ENCODE data around the gene DEDD2.
"Not testable (repeated sequence)": the region's sequence is repeated elsewhere in the genome, so short reads cannot be mapped to it uniquely, and the experiment has no call there.

DEDD2 gene, protein sequence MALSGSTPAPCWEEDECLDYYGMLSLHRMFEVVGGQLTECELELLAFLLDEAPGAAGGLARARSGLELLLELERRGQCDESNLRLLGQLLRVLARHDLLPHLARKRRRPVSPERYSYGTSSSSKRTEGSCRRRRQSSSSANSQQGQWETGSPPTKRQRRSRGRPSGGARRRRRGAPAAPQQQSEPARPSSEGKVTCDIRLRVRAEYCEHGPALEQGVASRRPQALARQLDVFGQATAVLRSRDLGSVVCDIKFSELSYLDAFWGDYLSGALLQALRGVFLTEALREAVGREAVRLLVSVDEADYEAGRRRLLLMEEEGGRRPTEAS

GRCh38 chr19:42217520-42218437, at the start of gene DEDD2:
Gene DEDD2, minus strand, starts transcription at chr19:42217677. Its CDS starts 670 bp downstream, at chr19:42217007.
- peak; percentile 100 for DNase-seq

DNA sequence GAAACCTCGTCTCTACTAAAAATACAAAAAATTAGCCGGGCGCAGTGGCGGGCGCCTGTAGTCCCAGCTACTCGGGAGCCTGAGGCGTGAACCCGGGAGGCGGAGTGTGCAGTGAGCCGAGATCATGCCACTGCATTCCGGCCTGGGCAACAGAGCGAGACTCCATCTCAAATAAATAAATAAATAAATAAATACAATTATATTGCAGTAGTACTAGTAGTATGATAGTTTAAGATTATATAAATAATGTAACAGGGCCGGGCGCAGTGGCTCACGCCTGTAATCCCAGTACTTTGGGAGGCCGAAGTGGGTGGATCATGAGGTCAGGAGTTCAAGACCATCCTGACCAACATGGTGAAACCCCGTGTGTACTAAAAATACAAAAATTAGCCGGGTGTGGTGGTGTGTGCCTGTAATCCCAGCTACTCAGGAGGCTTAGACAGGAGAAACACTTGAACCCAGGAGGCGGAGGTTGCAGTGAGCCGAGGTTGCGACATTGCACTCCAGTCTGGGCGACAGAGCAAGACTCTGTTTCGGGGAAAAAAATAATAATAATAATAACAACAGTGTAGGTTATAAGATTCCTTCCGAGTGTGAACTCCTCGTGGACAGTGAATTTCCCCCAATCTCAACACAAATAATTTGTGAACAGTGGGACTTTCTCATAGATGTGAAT, 49.6 kb upstream of the DEDD2 start:
- not testable (repeated sequence) for DNase-seq

- DNase-seq, result not testable (repeated sequence)
These were observed 48.6 kb upstream of the DEDD2 start for GRCh38 chr19:42266105-42266504.

DNA sequence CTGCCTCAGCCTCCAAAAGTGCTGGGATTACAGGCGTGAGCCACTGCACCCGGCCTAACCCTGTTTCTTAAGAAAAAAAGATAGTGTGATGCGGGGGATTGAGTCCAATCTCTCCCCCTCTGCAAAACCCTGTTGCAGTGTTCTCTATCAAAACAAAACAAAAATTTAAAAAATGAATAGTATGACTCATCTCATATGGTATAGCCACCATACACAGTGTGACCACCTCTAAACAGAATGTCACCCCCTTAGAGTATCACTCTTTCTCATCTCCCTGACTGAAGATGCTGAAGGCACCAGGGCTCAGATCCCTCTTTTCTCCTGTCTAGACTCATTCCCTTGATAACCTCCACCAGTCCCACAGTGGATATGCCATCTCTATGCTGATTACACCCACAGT, 44.3 kb upstream of the DEDD2 start:
- DNase-seq, result no peak

GRCh38 chr19:42257842-42258241, 40.4 kb upstream of the DEDD2 start:
- not testable (repeated sequence) for DNase-seq

DNA sequence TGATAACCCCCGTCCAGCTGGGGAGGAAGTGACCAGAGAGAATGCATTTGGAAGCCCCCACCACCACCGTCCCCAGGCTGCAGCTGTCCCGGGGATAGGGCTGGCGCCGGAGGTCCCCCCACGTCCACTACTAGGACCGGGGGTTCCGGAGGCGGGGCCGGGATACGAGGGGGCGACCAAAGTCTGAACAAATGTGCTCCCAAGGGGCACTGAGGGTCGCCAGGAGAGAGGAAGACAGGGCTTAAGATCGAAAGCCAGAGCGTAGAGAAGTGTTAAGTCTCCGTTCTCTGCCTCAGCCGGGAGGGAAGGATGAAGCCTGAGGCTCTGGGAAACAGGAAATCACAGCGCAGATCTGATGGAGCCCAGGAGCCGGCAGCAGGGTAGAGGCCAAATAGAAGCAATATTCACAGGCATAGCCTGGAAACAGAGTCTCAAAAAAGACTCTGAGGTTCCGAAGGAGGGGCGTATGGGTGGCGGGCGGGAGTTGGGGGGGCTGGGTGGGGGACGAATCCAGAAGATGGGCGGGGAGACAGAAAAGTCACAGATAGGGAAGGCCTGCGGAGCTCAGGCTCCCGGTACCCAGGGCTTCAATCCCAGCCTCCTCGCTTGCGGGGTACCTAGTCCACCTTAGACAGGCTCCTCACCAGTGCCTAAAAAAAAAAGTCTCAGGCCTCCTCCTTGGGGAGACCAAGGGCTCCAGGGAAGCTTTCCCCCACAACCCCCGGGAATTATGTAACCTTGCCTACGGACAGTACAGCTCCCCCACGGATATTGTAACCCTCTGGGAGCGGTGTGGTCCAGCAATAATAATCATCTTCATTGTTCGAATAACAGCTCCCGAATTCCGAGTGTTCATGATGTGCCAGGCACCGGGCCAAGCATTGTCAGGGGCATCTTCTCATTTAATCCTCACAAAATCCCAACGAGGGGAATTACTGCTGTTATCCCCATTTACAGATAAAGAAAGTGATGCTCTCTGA, 38.6 kb upstream of the DEDD2 start:
- no peak for DNase-seq

DNA sequence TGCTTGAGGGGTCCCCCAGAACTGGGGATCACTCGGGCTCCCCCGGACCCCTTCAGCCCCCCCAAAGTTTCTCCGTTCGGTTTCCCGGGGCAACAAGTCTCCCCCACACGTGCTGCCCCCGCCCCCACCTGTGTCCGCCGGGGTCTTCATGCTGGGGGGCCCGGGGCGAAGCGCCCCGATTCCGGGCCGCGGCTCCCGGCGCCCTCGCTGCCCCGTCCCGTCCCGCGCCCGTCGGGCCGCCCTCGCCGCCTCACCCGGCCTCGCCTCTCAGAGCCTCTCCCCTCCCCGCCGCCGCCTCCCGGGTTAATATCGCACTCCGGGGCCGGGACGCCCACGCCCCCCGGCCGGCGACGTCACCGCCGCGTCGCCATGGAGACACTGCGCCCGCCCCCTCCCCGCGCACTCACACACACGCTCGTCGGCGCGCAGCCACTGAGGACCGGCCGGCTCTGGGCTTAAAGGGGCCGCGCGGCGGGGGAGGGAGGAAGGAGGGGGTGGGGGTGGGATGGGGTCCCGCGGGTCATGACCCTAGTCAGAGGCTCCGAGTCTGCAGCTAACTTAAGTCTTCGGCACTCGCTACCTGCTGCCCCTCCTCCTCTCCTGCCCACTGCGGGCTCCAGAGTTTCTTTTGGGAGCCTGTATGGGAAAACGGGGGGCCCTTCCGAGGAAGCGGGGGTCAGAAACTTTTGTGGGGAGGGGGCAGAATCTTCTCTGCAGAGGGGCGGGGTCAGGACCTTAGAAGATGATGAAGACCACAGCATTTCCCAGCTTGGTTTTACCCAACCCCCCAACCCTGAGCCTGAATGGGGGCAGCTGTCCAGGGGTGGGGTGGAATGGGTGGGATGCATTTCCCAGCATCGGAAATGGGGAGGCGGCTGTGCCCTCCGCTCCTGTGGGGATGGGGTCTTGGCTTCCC, 37.6 kb upstream of the DEDD2 start, which contains the start of gene ERF:
Gene ERF (minus strand): TSS at position 279 of the 916 bp plus-strand sequence. CDS start 129 bp downstream, at position 150.
- peak; percentile 94 for DNase-seq

DNA sequence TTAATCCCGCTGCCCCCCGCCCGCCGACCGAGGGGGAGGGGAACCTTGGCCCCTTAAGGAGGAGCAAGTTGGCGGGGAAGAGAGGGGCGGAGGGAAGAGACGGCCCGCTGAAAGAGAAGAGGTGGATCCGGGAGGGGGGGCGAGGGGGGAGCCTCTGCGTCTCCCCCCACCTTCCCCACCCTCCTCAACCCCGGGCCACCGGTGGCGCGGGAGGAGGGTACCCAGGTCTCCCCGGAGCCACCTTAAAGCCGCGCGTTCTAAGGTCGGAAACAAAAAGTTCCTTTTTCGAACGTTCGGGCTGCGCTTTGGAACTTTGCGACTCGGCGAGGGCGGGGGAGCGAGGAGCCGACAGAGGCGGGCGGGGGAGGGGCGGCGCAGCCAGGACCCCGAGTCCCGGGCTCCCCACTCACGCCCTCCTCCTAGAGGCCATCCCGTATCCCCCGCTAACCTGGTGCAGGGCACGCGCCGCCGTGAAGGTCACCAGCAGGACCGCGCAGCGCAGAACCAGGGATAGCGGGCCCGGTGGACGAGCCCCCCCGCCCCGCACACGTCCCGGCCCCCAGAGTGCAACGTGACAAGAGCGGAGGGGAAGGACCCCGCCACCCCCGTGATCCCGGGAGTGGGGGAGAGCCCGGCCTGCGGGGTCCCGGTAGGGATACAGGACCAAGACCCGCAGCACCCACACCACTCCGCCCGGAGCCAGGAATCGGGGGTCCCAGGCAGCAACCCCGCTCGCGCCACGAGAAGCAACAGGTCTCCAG, 36.8 kb upstream of the DEDD2 start:
- peak; percentile 84 for DNase-seq

DNA sequence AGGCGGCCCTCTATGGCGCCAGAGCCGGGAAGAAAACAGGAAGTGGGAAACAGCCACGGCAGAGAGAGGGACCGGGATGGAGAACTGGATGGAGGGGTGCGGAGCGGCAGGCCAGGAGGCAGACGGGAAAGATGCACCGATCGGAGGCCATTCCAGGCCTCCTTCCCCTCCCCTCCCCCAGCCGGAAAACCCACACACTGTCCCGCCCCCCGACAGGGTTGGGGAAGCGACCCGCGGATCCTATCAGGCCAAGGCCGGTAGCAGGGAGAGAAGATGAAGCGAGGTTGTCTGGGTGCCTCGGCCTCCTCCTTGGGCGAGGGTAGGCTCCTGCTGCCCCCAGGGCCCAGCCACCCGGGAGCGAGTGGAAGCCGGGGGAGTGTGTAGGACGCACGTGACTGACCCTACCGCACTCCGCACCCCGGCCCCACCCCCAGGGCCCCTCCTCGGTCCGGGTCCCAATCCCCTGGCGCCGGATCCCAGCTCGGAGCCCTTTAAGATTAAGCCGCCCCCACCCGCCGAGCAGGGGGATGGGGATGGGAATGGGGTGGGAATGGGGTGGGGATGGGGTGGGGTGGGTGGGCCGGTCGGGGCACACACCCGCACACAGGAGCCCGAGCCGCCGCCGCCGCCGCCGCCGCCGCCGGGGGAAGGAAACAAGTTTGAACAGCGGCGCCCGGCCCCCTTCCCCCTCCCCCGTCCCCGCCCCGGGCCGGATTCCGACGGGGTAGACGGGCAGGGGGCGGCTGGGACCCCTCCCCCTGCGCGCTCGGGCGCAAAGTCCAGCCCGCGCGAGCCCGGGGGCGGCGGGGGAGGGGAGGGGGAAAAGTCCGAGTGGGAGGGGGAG, 36.0 kb upstream of the DEDD2 start:
- peak; percentile 75 for DNase-seq

DNA sequence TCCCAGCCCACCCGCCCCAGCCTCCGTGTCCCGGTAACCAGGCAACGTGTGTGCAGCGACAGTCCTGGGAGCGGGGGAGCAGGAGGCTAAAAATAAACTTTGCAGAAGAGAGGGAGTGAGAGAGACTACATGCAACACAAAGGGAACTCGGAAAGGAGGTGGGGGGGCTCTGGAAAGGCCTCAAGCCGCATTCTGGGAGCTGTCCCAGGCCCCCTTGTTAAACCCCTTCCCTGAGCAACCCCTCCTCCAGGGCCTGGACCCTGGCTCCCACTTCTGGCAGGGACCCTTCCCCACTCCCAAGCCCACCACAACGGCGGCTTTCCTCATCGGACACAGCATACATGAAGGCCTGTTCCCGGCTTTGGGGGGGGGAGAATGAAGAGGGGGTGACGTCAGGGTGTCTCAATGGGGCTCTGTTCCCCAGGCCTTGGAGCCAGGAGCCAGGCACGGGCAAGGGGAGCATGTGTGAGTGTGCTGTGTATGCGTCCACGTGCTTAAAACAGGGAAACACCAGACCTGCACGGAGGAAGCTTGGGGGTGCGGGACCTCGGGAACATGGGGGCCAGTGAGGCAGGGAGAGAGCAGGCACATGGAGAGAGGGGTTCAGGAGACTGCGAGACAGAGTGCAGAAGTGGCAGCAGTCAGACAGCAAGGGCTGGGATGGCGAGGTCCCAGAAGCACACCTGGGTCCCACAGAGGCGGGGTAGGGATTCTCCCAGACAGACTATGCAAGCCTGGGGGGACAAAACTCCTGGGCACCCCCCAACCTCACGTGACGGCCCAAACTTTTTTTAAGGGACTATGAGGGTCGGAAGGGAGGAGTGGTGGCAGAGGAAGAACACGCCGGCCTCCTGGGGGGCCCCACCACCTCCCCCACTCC, 35.1 kb upstream of the DEDD2 start:
- DNase-seq, result peak; percentile 34

- no peak for DNase-seq
These were observed 34.3 kb upstream of the DEDD2 start for GRCh38 chr19:42251572-42252358.

DNA sequence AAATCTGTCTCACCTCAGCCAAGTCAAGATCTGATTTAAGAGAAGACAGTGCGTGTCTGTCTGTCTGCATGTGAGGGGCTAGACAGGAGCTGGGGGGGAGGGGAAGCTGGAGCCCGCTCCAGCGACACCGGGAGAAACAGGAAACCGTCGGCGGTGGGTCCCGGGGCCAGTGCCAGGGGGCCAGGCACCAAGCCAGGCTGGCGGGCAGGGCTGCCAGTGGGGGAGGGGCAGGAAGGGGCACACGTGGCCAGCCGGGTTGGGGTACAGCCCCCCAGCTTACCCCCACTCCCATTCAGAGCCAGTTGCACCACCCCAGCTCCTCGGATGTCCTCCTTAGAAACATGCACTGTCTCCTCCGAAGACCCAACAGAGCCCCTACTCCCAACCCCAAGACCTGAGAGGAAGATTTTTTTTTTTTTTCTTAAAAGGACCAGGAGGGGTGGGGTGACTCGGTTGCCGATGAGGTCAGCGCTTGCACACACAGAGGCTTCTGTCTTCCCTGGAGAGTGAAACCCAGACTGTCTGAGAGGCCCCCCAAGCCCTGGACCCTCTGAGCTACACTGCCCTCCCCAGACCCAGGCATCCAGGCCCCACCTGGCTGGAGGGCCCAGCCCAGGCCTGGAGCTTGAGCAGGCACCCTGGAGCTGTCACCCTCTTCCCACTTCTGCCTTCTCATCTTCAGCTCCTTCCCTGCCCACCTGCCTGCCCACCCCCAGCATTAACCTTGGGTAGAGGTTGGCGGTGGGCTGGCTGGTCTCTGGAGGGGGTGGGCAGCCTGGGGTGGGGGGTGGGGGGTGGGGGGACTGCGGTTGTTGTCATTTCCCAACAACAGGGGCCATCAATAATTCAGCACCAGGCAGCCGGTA, 33.4 kb upstream of the DEDD2 start:
- peak; percentile 39 for DNase-seq

- no peak for DNase-seq
These were observed 32.7 kb upstream of the DEDD2 start for GRCh38 chr19:42250183-42250665.

DNA sequence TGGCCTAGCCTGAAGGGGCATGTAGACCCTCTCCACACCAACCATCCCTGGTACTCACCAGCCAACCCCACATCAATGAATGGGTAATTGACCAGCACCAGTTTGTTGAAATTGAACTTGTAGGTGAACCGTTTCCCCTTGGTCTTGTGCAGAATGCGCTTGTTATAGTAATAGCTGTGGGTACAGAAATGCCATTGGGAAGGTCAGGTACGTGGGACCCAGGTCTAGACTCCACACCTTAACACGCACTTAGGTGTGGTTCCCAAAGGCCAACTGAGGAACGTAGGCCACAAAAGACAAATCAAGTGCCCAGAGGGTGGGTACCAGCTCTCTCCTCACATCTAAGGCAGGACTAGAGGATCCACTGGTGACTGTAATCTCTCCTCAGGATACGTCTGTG, 32.3 kb upstream of the DEDD2 start:
- DNase-seq, result no peak

DNA sequence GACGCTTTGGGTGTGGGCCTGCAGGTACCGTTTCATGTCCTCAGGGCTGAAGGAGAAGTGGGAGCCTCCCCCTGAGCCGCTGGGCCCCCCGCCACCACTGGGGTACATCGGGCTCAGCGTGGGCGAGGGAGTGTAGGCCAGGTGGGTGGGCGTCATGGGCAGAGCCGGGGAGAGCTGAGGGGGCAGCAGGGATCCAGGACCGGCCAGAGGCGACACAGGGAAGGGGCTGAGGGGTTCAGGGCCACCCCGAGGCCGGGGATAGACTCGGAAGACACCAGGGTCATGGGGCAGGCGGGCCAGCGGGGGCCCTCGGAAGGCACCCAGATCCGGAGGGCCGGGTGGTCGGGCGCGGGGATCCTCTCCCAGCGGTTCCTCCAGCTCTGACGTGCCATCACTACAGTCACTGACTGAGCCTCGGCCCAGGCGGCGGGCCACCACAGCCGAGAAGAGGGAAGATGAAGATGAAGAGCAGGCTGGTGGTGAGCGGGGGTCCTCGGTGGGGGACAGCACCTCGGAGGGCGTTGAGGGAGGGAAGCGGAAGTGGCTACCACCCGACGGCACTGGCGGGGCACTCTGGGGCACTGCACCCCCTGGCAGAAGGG, 31.8 kb upstream of the DEDD2 start:
- no peak for DNase-seq

All from activated CD4-positive, alpha-beta T cell treated with anti-CD3 and anti-CD28 coated beads for 48 hours (primary cell).